Glutamatergic neuron (in vitro differentiated cells): Measurements from ENCODE around the gene ECSCR. TPM values are rescaled to one million over a fixed set of nuclear protein-coding genes. Genes with fewer than 3 reads are reported as not detected.

Experiments used
- DNase-seq: peaks from one replicate; pipeline ENCODE4 v3.0.0; 2022
- H3K27ac Mint-ChIP-seq: one replicate; pipeline ENCODE4 v1.8.0; 2020; ENCODE audit warnings: mild to moderate bottlenecking, mixed read lengths, inconsistent platforms; ENCODE audit not compliant: unreplicated experiment
- H3K27me3 Mint-ChIP-seq: one replicate; pipeline ENCODE4 v1.8.0; 2020; ENCODE audit warnings: mild to moderate bottlenecking, moderate library complexity, mixed read lengths, inconsistent platforms; ENCODE audit not compliant: unreplicated experiment
- H3K36me3 Mint-ChIP-seq: one replicate; pipeline ENCODE4 v1.8.0; 2020; ENCODE audit warnings: mild to moderate bottlenecking, mixed read lengths, inconsistent platforms; ENCODE audit not compliant: unreplicated experiment
- H3K4me1 Mint-ChIP-seq: one replicate; pipeline ENCODE4 v1.8.0; 2020; ENCODE audit warnings: mild to moderate bottlenecking, low read depth, mixed read lengths, inconsistent platforms; ENCODE audit not compliant: unreplicated experiment
- H3K4me3 Mint-ChIP-seq: one replicate; pipeline ENCODE4 v1.8.0; 2020; ENCODE audit warnings: mild to moderate bottlenecking, mixed read lengths, inconsistent platforms; ENCODE audit not compliant: unreplicated experiment
- H3K9me3 Mint-ChIP-seq: one replicate; pipeline ENCODE4 v1.8.0; 2020; ENCODE audit warnings: mild to moderate bottlenecking, moderate library complexity, mixed read lengths, inconsistent platforms; ENCODE audit not compliant: unreplicated experiment
- CTCF ChIP-seq: fragments of 200-600 bp; sonication (generic); IDR thresholded peaks from one replicate; pipeline ENCODE4 v1.5.0; 2021; ENCODE audit not compliant: partially characterized antibody, unreplicated experiment
- total RNA-seq: library from RNA; stranded (reverse); fragmentation: NEBNext Ultra II Directional; extraction: Animal tissue kit (Norgen Biotek cat#: 25700); gene quantifications from one replicate; pipeline ENCODE4 v1.2.1, GENCODE V29; 2021; ENCODE audit not compliant: unreplicated experiment

ECSCR gene
- total RNA-seq, 1 donor from 2014 or later = not detected

- H3K36me3 Mint-ChIP-seq = no peaks in the 10 kb centered on the region
- no peaks in the 10 kb centered on the region for H3K4me1 Mint-ChIP-seq
- no peak overlapping the region for H3K4me3 Mint-ChIP-seq
- no peaks in the 10 kb centered on the region for H3K27me3 Mint-ChIP-seq
- DNase-seq = no peak
- H3K27ac Mint-ChIP-seq = no peak overlapping the region
- no peaks in the 10 kb centered on the region for H3K9me3 Mint-ChIP-seq
- TF ChIP-seq CTCF = no peak
These were observed 36.2 kb downstream of the ECSCR start for GRCh38 chr5:139426203-139426885.

- no peak for TF ChIP-seq CTCF
- Mint-ChIP-seq H3K27me3 (no peaks in the 10 kb centered on the region), H3K9me3 (no peaks in the 10 kb centered on the region), H3K27ac (no peak overlapping the region), H3K4me3 (no peak overlapping the region), H3K36me3 (no peaks in the 10 kb centered on the region), H3K4me1 (no peaks in the 10 kb centered on the region)
- no peak for DNase-seq
These were observed 37.0 kb downstream of the ECSCR start for GRCh38 chr5:139425497-139425896.

- H3K4me1 Mint-ChIP-seq = no peaks in the 10 kb centered on the region
- H3K4me3 Mint-ChIP-seq = no peak overlapping the region
- no peaks in the 10 kb centered on the region for H3K9me3 Mint-ChIP-seq
- peak; percentile 64 for TF ChIP-seq CTCF
- H3K36me3 Mint-ChIP-seq = no peaks in the 10 kb centered on the region
- no peak for DNase-seq
- H3K27me3 Mint-ChIP-seq = no peaks in the 10 kb centered on the region
- H3K27ac Mint-ChIP-seq = no peak overlapping the region
These were observed 40.1 kb downstream of the ECSCR start for GRCh38 chr5:139422307-139422893.

- no peaks in the 10 kb centered on the region for H3K9me3 Mint-ChIP-seq
- DNase-seq = no peak
- H3K27me3 Mint-ChIP-seq = no peaks in the 10 kb centered on the region
- no peak overlapping the region for H3K4me3 Mint-ChIP-seq
- no peaks in the 10 kb centered on the region for H3K4me1 Mint-ChIP-seq
- H3K27ac Mint-ChIP-seq = no peak overlapping the region
- TF ChIP-seq CTCF = no peak
- H3K36me3 Mint-ChIP-seq = no peaks in the 10 kb centered on the region
These were observed 43.0 kb downstream of the ECSCR start for GRCh38 chr5:139419226-139420192.
